HEK293 (cell line): Measurements from ENCODE around the gene TIMM17B.

Experiments
- GLI2 ChIP-seq: fragments of 450-650 bp; formaldehyde crosslinking; IDR thresholded peaks from 2 replicates; pipeline ENCODE4; 2017; ENCODE audit warnings: missing biosample characterization, missing genetic modification characterization, low read depth, borderline replicate concordance
- GLI4 ChIP-seq: fragments of 450-650 bp; formaldehyde crosslinking; IDR thresholded peaks from 2 replicates; pipeline ENCODE4 v1.5.1; 2016; ENCODE audit warnings: missing biosample characterization, missing genetic modification characterization
- GLIS2 ChIP-seq: fragments of 450-650 bp; formaldehyde crosslinking; IDR thresholded peaks from 2 replicates; pipeline ENCODE4 v1.5.1; 2016; ENCODE audit warnings: missing biosample characterization, missing genetic modification characterization
- ZBTB49 ChIP-seq: fragments of 450-650 bp; formaldehyde crosslinking; IDR thresholded peaks from 2 replicates; pipeline ENCODE4 v1.5.1; 2016; ENCODE audit warnings: missing biosample characterization, missing genetic modification characterization, low read depth
- ZFP41 ChIP-seq: fragments of 450-650 bp; formaldehyde crosslinking; IDR thresholded peaks from 2 replicates; pipeline ENCODE4 v1.5.1; 2016; ENCODE audit warnings: missing biosample characterization, missing genetic modification characterization, borderline replicate concordance
- ZNF10 ChIP-seq: fragments of 450-650 bp; formaldehyde crosslinking; IDR thresholded peaks from 2 replicates; pipeline ENCODE4 v1.5.1; 2017; ENCODE audit warnings: missing biosample characterization, missing genetic modification characterization
- ZNF221 ChIP-seq: fragments of 450-650 bp; formaldehyde crosslinking; IDR thresholded peaks from 2 replicates; pipeline ENCODE4 v1.5.1; 2017; ENCODE audit warnings: missing biosample characterization, missing genetic modification characterization, borderline replicate concordance
- ZNF302 ChIP-seq: fragments of 450-650 bp; formaldehyde crosslinking; IDR thresholded peaks from 2 replicates; pipeline ENCODE4 v1.5.1; 2016; ENCODE audit warnings: missing biosample characterization, missing genetic modification characterization, low read depth
- ZNF324 ChIP-seq: fragments of 450-650 bp; formaldehyde crosslinking; IDR thresholded peaks from 2 replicates; pipeline ENCODE4 v1.5.1; 2016; ENCODE audit warnings: missing biosample characterization, missing genetic modification characterization
- ZNF366 ChIP-seq: fragments of 450-650 bp; formaldehyde crosslinking; conservative IDR thresholded peaks from 2 replicates; pipeline ENCODE4 v1.5.1; 2016; ENCODE audit warnings: missing biosample characterization, missing genetic modification characterization
- ZNF501 ChIP-seq: fragments of 450-650 bp; formaldehyde crosslinking; IDR thresholded peaks from 2 replicates; pipeline ENCODE4 v1.5.1; 2016; ENCODE audit warnings: missing biosample characterization, missing genetic modification characterization
- ZNF555 ChIP-seq: fragments of 450-650 bp; formaldehyde crosslinking; conservative IDR thresholded peaks from 2 replicates; pipeline ENCODE4 v1.5.1; 2017; ENCODE audit warnings: missing biosample characterization, mild to moderate bottlenecking, missing genetic modification characterization, inconsistent platforms
- ZNF639 ChIP-seq: fragments of 450-650 bp; formaldehyde crosslinking; IDR thresholded peaks from 2 replicates; pipeline ENCODE4 v1.5.1; 2016; ENCODE audit warnings: missing biosample characterization, missing genetic modification characterization
- ZNF658 ChIP-seq: fragments of 450-650 bp; formaldehyde crosslinking; IDR thresholded peaks from 2 replicates; pipeline ENCODE4; 2016; ENCODE audit warnings: missing biosample characterization, missing genetic modification characterization
- ZNF792 ChIP-seq: fragments of 450-650 bp; formaldehyde crosslinking; IDR thresholded peaks from 2 replicates; pipeline ENCODE4 v1.5.1; 2016; ENCODE audit warnings: missing biosample characterization, missing genetic modification characterization
- ZNF837 ChIP-seq: fragments of 450-650 bp; formaldehyde crosslinking; IDR thresholded peaks from 2 replicates; pipeline ENCODE4 v1.5.1; 2016; ENCODE audit warnings: missing biosample characterization, missing genetic modification characterization
- TF ChIP-seq, protein P1 (sequence below): fragments of 450-650 bp; formaldehyde crosslinking; IDR thresholded peaks from 2 replicates; pipeline ENCODE4 v1.5.1; 2016; ENCODE audit warnings: missing biosample characterization, missing genetic modification characterization, borderline replicate concordance
- TF ChIP-seq, protein P2 (sequence below): fragments of 450-650 bp; formaldehyde crosslinking; IDR thresholded peaks from 2 replicates; pipeline ENCODE4 v1.5.1; 2016; ENCODE audit warnings: missing biosample characterization, missing genetic modification characterization
- TF ChIP-seq, protein P3 (sequence below): IDR thresholded peaks from 2 replicates; pipeline ENCODE4 v1.6.1; 2011; ENCODE audit warnings: mild to moderate bottlenecking, low read depth, low read length, borderline replicate concordance
- TF ChIP-seq, protein P4 (sequence below): sonication (generic); formaldehyde crosslinking; IDR thresholded peaks from 2 replicates; pipeline ENCODE4 v1.8.1; 2022; ENCODE audit warnings: mild to moderate bottlenecking, moderate library complexity, missing genetic modification reagents

Gene TIMM17B

DNA sequence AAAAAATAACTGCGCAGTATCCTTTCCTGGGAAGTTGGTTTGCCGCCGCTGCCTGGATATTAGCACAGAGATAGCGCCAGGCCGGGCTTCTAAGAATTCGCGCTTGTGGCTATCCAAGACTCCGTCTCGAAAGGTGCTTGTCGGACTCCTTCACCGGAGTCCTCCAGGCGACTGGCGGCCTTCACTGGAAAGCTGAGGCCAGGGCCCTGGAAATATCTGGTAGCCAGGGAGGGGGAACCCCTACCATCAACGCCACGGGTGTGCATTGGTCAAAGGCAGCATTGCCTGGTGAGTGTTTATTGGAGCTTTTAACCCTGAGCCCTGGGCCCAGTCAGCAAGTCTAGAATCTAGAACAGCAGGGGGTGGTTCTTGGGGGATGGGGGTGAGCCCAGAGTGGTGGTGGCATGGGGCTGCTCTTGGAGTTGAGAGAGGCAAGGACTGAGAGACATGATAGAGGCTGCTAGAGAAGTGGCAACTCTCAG is 21.8 kb upstream of the TIMM17B start (continued):
- TF ChIP-seq GLI2 (no peak), ZNF366 (tag by site-specific recombination) (no peak), ZNF10 (0 out of 2 replicates have a peak, but pooled peaks have one; percentile 52), ZNF792 (tag by site-specific recombination) (no peak), ZNF324 (tag by site-specific recombination) (no peak), ZNF658 (tag by site-specific recombination) (no peak), ZFP41 (tag by site-specific recombination) (no peak), ZNF501 (tag by site-specific recombination) (no peak), ZNF221 (tag by site-specific recombination) (no peak), ZNF302 (tag by site-specific recombination) (no peak), GLIS2 (tag by site-specific recombination) (peak; percentile 29; the same call in 1 of the 2 replicates), GLI4 (tag by site-specific recombination) (no peak), ZNF555 (tag by site-specific recombination) (no peak), ZBTB49 (tag by site-specific recombination) (no peak), ZNF837 (tag by site-specific recombination) (no peak), ZNF639 (no peak)
- TF ChIP-seq, protein P1, sequence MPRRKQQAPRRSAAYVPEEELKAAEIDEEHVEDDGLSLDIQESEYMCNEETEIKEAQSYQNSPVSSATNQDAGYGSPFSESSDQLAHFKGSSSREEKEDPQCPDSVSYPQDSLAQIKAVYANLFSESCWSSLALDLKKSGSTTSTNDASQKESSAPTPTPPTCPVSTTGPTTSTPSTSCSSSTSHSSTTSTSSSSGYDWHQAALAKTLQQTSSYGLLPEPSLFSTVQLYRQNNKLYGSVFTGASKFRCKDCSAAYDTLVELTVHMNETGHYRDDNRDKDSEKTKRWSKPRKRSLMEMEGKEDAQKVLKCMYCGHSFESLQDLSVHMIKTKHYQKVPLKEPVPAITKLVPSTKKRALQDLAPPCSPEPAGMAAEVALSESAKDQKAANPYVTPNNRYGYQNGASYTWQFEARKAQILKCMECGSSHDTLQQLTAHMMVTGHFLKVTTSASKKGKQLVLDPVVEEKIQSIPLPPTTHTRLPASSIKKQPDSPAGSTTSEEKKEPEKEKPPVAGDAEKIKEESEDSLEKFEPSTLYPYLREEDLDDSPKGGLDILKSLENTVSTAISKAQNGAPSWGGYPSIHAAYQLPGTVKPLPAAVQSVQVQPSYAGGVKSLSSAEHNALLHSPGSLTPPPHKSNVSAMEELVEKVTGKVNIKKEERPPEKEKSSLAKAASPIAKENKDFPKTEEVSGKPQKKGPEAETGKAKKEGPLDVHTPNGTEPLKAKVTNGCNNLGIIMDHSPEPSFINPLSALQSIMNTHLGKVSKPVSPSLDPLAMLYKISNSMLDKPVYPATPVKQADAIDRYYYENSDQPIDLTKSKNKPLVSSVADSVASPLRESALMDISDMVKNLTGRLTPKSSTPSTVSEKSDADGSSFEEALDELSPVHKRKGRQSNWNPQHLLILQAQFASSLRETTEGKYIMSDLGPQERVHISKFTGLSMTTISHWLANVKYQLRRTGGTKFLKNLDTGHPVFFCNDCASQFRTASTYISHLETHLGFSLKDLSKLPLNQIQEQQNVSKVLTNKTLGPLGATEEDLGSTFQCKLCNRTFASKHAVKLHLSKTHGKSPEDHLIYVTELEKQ (tag by site-specific recombination), result no peak
- TF ChIP-seq, protein P2, sequence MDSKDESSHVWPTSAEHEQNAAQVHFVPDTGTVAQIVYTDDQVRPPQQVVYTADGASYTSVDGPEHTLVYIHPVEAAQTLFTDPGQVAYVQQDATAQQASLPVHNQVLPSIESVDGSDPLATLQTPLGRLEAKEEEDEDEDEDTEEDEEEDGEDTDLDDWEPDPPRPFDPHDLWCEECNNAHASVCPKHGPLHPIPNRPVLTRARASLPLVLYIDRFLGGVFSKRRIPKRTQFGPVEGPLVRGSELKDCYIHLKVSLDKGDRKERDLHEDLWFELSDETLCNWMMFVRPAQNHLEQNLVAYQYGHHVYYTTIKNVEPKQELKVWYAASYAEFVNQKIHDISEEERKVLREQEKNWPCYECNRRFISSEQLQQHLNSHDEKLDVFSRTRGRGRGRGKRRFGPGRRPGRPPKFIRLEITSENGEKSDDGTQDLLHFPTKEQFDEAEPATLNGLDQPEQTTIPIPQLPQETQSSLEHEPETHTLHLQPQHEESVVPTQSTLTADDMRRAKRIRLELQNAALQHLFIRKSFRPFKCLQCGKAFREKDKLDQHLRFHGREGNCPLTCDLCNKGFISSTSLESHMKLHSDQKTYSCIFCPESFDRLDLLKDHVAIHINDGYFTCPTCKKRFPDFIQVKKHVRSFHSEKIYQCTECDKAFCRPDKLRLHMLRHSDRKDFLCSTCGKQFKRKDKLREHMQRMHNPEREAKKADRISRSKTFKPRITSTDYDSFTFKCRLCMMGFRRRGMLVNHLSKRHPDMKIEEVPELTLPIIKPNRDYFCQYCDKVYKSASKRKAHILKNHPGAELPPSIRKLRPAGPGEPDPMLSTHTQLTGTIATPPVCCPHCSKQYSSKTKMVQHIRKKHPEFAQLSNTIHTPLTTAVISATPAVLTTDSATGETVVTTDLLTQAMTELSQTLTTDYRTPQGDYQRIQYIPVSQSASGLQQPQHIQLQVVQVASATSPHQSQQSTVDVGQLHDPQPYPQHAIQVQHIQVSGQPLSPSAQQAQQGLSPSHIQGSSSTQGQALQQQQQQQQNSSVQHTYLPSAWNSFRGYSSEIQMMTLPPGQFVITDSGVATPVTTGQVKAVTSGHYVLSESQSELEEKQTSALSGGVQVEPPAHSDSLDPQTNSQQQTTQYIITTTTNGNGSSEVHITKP, result 0 out of 2 replicates have a peak, but pooled peaks have one; percentile 23
- TF ChIP-seq, protein P3, sequence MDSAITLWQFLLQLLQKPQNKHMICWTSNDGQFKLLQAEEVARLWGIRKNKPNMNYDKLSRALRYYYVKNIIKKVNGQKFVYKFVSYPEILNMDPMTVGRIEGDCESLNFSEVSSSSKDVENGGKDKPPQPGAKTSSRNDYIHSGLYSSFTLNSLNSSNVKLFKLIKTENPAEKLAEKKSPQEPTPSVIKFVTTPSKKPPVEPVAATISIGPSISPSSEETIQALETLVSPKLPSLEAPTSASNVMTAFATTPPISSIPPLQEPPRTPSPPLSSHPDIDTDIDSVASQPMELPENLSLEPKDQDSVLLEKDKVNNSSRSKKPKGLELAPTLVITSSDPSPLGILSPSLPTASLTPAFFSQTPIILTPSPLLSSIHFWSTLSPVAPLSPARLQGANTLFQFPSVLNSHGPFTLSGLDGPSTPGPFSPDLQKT, result no peak
- TF ChIP-seq, protein P4, sequence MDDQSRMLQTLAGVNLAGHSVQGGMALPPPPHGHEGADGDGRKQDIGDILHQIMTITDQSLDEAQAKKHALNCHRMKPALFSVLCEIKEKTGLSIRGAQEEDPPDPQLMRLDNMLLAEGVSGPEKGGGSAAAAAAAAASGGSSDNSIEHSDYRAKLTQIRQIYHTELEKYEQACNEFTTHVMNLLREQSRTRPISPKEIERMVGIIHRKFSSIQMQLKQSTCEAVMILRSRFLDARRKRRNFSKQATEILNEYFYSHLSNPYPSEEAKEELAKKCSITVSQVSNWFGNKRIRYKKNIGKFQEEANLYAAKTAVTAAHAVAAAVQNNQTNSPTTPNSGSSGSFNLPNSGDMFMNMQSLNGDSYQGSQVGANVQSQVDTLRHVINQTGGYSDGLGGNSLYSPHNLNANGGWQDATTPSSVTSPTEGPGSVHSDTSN (CRISPR knock-in tag), result no peak
